ENCODE data around the gene MASP1.

MASP1 gene

DNA sequence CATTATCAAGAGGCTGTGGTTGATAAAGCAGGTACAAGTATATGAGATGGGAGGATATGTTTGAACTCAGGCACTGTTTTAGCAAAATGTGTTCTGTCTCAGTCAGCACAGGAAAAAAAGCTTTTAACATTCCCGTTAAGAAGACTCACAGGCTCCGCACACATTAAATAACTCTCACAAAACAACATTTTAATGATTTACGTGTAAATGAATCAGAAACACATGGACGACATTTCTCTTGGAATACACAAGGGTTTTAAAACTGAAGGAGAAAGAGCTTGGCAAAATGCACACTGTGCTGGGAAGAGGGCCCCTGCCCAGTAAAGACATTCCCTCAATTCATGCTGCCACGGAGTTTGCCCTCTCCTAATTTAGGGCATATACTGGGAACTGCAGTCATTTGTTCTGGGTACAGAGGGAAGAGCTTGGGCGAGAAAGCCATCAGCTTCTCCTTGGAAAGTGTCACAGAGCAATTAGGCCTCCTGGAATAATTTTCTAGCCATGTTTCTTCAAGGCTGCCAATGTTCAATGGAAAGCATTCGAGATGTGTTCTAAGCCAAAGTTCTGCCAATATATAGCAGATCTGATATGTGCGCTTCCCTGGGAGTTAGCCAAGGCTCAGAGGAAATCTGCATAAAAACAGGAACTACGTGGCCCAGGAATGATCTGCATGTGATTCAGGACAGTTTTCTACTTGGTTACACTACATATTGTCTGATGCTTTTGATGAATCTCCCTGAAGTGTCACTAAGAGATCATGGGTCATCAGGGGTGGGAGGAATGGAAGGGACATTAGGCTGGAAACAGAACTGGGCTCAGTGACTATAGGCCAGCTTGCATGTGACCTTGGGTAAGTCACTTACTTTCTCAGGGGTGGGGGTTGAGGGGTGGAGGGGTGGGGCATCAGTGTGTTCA lies 2.2 kb upstream of the MASP1 start:
- no peak for DNase-seq (ENCODE audit: low read depth)

DNA sequence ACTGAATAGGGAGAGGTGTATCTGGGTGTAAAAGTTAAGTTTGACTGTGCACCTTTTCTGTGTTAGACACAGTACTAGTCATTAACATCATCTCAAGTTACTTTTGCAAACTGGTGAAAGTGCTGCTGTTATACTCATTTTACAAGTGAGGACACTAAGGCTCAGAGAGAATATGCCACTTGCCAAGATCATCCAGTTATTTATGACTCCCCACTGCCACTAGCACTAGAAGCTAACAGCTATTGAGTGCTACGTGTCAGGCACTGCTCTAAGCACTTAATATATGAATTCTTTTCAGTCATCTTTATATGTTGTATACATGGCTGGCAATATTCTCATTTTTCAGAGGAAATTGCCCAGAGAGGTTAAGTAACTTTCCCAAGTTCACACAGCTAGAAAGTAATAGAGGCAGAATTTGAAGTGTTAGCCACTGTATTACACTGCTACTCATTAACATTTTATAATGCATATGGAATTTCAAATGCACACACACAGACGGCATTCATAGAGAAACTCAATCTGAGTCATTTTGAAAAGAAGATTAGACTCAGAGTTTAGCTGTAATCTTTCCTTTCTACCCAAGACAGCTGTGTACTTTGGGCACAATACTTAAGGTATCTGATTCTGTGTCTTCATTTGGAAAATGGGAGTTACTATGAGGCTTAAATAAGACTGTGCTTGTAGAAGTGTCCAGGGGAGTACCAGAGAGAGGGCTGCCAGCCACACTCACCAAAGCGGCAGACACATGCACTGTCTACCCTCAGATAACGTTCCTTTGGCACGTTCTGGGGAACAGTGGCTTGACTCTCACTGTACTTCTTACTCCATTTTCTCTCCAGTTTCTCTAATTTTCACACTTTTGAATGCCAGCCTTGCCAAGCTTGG lies 1.3 kb upstream of the MASP1 start:
- no peak for DNase-seq (ENCODE audit: low read depth)

DNA sequence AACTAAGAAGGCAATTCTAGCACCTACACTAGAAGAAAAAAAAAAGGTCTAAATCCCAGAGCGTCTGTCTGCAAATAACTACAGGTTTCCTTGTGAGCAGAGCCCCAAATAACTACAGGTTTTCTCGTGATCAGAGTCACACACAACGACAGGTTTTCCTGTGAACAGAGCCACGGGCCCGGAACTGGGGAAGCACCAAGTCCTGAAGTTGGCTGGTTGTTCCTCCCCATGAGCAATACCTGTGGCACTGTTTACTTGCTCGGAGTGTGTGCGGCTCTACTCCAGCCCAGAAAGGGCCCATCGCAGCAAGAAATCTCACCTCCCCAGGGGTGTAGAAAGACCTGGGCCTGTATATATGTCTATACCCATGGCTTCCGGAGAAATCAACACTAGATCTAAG lies 644 bp upstream of the MASP1 start:
- DNase-seq (ENCODE audit: low read depth), result no peak

DNA sequence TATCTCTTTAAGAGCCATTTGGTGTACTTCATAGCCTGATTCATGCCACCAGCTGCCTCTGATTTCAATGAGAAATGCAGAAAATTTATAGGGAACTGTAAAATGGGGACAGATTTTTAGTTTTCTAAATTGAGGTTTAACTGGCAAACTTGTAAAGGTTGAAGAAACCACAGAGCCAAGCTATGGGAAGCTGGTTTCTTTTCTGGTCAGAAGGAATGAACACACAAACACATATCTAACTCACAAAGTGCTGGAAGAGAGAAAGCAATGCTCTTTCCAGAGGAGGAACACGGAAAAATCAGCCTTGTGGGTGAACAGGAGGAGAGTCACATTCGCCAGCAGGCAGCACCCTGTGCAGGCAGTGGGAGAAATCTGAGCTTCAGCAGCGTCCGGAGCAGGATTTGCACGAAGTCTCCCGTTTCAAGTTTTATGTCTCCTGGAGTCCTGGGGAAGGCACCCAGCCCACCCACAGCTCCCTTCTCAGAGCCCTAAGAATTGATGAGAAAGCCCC lies 481 bp downstream of the MASP1 start:
- no peak for DNase-seq (ENCODE audit: low read depth)

DNA sequence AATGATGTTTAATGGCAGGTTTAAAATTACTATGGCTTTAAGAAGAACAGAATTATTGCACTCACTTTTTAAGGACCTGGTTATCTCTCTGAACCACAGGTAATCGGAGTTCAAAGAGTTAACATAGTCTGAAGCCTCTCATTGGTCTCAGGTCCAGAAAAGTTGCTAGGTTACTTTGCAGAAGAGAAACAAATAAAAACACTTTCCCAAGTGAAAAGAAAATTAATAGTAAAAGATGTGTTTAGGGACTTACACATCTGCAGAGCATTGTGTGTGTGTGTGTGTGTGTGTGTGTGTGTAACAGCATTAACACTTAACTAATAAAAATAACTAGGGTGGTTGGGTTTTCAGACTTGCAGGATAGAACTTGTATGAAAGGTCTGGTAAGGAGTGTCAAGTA lies 1.0 kb downstream of the MASP1 start:
- no peak for DNase-seq (ENCODE audit: low read depth)

DNA sequence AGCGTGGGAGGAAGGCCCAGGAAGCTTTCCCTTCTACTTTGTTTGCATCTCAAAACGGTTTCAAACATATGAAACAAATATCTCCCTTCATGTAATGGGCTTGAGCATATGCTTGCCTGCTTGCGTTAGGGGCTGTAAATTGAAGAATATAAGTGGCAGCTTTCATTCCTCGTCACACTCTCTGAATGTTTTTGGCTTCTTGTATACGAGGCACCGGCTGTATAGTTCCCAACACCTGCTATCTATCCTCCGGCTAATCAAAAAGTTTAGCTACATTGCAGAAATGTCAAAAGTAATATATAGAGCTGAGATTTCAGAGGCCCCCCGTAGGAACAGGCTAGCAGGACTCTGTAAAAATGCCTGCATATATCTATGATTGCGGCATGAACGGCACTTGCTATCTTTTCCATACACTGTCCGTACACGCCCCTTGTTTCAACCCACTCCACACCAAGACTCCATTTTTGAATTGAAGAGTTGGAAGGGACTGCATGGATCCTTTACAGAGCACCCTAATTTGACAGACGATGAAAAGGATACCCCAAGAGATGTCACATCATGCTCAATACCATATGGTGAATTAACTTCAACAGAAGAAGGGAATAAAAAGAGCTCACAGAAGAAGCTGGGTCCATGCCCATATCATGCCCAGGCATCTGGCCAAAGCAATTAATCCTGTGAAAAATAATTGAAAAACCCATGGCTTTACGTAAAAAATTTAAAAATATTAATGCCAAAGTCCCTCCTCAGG lies 2.5 kb downstream of the MASP1 start:
- no peak for DNase-seq (ENCODE audit: low read depth)

DNA sequence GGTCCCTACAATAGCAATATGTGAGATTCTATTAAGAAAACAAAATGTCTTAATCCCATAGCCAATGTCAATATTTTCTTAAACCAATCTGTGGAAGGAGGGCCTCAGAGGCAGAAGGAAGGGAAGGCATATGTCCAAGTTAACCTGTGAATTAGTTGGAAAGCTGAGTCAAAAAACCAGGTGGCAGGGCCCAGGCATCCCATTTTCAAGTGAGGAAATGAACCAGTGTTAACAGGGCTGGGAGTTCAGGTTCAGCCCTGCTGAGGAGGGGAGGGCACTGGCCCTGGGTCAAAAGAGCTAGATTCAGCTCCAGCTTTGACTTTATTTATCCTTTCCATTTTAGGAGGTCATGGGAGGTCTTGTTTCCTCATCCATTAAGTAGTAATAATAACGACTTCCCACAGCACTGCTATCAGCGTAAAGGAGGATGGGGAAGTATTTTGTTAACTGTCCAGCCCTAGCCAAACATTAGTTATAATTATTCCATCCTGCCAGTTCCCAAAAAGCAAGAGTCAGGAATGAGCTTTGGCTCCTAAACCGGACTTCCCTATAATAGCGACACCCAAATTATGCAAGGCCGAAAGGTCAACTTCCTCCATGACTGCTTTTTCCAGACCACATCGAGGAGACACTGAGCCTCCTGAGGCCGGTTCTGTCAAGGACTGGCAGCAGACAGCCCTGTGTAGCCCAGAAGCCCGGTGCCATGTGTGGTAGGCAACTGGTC lies 3.2 kb downstream of the MASP1 start:
- no peak for DNase-seq (ENCODE audit: low read depth)

DNA sequence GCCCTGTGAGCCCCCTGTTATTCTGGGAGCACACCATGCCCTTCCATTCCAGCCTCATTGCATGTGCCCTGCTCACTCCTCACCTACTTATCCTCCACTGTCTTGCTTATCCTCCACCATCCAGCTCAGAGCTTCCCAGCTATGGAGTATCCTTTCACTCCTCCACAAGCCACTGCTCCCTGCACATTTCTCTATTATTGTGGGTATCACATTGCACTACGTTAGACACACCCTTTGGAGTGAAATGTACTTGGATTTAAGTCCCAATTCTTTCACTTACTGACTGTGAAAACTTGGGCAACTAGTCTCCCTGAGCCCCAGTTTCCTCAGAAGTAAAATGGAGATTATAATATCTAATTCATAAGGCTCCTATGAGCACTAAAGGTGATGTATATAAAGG lies 4.3 kb downstream of the MASP1 start:
- DNase-seq (ENCODE audit: low read depth), result no peak

DNA sequence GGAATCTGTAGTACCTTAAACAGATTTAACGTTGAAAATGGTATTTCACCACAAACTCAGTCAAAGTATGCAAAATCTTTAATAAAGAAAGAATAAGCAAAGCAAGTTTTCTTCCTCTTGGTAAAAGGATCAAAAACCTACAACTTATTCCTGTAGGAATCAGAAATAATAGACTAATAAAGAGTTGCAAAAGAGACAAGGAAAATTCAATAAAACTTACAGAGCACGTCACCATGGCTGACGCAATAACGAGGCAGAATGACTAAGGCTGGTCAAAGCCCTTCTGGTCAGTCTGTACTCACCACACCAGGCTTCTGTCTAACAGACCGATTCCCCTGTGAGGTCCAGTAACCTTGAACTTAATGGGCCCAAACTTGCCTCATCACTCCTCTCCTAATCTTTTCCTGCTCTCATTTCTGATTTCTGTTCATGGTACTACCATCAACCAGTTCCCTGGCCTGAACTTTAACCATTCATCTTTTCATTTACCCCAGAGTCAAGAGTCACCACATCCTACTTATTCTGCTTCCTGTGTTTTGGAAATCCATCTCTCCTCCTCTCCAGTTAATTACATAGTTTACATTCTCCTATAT lies 5.0 kb downstream of the MASP1 start:
- no peak for DNase-seq (ENCODE audit: low read depth)

DNA sequence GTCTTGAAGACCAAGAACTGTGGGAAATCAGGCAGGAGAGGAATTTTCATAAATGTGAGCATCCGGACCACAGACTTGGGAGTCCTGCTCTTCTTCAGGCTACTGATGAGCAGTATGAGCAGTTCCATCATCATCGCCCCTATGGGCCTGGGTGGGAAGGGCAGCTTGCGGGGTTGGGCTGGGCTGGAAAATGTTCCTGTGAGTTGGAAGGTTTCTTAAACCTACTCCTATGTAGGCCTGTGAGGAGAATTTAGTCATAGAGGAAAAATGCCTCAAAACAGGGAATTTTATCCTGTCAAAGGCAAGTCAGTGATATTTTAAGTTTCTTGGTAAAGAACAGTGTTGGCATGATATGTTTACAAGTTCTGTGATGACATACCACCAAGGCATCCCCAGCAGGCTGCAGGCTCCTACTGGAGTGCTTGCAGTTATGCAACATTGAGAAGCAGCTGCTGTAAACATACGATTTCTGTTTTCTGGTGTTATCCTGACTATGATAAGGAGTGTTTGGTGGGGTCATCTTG lies 10.3 kb downstream of the MASP1 start:
- DNase-seq (ENCODE audit: low read depth), result no peak

DNA sequence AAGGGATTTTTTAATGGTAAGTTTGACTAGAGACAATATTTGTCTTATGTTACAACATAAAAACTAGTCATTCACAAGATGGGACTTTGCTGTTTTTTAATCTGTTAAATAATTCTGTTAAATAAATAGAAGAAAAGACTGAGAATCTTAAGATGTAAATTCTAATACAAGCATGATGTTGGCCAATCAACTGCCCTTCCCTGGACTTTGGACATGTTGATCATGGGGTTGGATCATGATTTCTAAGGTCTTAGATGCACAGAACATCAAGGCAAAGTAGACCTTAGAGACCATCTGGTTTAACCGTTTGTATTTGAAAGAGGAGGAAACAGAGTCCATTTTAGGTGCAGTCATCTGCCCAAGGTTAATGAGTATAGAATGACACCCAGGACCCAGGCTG lies 10.9 kb downstream of the MASP1 start:
- DNase-seq (ENCODE audit: low read depth), result no peak

DNA sequence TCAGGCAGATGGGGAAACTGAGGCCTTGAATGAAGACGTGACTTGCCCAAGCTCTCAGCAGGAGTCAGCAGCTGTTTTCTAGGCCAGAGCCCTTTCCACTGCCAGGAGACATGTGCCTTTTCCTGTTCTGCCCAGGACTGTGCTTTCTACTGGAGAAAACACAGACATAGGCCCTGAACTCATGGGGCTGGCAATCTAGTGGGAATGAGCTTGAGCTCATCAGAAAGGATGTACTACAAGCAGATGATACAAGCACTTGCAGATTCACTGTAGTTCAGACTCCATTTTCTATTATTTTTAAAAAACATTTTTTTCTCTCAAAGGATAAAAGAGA lies 14.4 kb downstream of the MASP1 start:
- no peak for DNase-seq (ENCODE audit: low read depth)

DNA sequence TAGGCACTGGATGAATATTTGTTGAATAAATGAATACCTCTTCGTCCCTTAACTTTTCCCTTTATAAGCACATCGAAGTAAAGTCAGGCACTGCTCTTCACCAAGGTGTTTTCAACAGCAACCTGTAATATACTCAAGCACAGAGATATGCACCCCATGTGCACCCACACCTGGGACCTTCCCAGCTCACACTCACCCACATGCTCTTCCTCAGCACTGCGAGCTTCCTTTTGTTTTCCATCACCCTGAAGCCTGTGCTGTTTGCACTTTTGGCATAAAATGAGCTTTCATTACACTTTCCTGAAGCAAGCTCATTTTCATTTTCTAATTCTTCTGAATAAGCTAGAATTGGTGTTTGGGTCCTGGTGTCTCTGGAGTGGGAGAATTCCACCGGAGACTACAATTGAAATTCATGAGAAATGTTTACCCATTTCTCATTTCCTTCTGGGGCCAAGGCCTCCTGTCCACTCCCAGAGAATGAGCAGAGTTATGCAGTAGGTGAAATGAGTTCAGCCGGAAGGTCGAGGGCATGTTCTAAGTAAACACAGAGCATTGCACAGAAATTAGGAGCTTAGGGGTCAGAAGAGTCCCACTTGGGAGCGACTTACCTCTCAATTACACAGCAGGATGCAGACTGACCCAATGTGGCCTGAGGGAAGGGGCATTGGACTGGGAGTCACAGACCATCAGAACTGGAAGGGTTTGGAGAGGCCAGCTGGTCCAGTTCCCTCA lies 15.0 kb downstream of the MASP1 start:
- DNase-seq (ENCODE audit: low read depth), result no peak

DNA sequence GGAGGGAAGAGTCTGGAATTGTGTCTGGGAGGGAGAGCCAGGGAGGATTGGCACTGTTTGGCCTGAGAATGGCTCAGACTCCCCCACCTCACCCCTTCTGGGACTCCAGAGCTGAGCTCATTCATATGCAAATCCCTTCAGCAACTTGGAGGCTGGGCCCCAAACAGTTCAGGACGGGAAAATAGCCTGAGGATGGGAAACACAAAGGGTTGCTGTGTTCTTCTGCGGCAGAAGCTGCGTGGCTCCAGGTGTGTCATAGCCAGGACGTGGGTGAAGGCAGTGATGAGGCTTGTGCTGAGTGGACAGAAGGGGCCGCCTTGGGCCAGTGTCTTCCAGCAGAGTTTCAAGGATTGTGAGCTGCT lies 16.6 kb downstream of the MASP1 start:
- DNase-seq (ENCODE audit: low read depth), result no peak

DNA sequence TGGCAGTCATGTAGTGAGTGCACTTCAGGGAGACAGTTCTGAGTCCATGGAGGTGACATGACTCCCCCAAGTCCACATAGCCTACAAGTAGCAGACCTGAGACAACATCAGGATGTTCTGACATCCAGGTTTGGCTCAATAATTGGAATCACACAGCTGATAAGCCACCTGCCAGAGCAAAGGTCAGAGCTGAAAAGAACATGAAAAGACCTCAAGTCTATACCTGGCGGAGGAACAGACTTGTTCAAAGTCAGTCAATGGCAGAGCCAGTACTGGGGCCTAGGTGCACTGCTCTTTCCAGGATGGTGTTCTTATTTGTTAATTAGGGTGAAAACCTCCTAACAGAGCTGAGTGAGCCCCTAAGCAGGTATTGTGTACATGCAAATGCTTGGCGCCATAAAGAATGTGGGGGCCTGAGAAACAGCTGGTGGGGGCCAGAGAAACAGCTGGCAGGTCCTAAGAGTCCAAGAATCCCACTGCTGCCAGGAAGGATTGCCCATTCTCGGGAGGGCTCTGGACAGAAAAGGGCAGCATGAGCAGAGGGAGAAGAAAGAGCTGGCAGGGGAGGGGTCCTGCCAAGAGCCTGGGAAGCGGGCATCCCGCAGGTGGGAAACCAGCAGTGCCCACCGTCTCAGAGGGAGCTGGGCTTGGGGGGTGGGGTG lies 17.1 kb downstream of the MASP1 start:
- no peak for DNase-seq (ENCODE audit: low read depth)

DNA sequence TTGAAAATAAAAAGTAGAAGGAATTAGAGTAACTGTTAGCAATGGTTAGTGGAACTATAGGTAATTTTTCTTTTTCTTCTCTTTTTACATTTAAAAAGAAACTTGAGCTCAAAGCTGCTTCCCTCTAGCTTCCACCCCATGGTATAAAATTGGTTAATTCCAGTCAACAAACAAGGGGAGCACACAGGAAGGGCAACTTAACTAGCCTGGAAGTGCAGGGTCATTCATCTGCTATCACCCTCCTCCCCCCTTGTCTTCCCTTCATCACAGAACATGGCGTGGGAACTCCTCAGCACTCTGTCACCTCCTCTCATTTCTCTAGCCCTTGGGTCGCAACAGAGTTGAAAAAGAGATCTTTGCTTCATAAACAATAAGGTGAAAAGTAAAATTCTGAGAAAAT lies 20.0 kb downstream of the MASP1 start:
- DNase-seq (ENCODE audit: low read depth), result no peak

DNA sequence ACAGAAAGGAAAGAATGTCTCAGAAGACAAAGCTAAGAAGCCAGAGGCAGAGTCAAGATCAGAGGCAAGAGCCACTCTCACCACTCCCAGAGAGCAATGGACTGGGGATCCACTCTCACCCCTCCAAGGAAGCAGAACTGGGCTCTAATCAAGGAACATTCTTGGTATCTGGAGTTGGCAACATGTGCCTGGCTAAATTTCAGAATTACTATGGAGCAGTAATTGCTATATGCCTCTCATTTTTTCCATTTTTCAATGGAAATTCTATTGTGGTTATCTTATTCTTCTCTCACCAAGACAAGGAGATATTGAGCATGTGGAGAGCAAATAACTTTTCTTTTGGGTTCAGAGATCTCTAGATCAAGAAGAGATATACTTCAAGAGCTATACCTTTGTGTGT lies 22.1 kb downstream of the MASP1 start:
- DNase-seq (ENCODE audit: low read depth), result no peak

DNA sequence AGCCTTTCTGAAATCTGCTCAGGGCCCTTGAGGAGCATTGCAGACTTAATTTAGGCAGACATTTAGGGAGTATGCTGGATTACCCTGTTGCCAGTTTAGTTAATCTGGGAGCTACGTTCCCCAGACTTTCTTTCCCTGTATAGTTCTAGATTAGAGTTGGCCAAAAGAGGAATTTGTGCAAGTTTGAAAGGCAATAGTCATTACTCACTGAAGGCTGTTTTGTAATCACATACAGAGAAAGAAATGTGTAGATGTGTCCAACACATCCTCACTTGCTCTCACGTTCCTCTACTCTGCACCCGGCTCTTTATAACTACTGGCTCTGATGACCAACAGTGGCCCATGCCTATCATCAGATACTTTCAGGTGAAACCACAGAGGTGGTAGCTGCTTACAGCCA lies 24.2 kb downstream of the MASP1 start:
- DNase-seq (ENCODE audit: low read depth), result no peak

DNA sequence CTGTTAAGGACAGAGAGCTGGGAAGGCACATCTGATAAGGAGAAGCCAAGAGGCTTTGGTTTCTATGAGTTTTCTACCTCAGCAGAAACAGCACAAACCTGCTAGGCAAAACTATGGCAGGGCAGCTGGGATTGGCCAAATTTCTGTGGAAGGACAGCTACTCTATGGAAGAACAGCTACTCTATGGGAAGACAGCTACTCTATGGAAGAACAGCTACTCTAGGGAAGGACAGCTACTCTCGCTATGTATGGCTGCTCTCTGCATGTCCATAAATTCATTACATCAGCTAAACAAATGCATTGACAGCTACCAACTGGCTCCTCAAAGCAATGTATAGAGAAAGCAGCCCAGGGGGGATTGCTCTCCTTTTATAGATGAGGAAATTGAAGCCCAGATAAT lies 24.8 kb downstream of the MASP1 start:
- DNase-seq (ENCODE audit: low read depth), result no peak

DNA sequence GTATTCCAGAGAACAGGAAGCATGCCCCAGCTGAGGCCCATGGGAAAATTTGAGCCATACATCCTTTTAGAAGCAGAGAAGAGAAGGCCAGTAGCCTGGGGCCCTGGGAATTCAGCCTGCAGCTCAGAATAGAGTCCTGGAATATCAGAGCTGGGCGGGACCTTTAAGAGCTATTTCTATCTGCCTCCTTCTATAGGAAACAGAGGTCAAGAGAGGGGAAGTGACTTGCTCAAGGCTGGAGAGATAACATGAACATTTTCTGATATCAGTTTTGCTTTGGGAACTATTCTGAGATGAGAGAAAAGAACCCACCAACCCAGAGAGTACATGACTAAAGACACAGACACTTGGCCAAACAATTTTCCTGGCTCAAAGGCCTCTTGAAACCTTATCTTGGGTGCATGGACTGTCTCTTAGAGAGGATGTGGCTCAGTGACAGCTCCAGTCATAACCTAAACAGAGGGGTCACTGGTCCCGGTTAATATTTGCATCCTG lies 26.0 kb downstream of the MASP1 start:
- no peak for DNase-seq (ENCODE audit: low read depth)

All from stimulated activated CD4-positive, alpha-beta T cell treated with anti-CD3 and anti-CD28 coated beads, Interleukin-2, amount 100 ng/mL, for 4 hours (primary cell).